ENCODE measurements around the gene HCFC1. TPM values are rescaled to one million over a fixed set of nuclear protein-coding genes. Genes with fewer than 3 reads are reported as not detected.

The HCFC1 gene
- total RNA-seq (2014; rRNA removed; shearing (Covaris generic)): 22.6 and 23.3 TPM in 2 replicates
- polyA plus RNA-seq (2015; cell fraction: cytosol; rRNA removed): 87.4 and 108 TPM in 2 replicates
- 43.7 and 48.3 TPM in 2 replicates for polyA plus RNA-seq (2015; cell fraction: nucleus; rRNA removed)

DNA sequence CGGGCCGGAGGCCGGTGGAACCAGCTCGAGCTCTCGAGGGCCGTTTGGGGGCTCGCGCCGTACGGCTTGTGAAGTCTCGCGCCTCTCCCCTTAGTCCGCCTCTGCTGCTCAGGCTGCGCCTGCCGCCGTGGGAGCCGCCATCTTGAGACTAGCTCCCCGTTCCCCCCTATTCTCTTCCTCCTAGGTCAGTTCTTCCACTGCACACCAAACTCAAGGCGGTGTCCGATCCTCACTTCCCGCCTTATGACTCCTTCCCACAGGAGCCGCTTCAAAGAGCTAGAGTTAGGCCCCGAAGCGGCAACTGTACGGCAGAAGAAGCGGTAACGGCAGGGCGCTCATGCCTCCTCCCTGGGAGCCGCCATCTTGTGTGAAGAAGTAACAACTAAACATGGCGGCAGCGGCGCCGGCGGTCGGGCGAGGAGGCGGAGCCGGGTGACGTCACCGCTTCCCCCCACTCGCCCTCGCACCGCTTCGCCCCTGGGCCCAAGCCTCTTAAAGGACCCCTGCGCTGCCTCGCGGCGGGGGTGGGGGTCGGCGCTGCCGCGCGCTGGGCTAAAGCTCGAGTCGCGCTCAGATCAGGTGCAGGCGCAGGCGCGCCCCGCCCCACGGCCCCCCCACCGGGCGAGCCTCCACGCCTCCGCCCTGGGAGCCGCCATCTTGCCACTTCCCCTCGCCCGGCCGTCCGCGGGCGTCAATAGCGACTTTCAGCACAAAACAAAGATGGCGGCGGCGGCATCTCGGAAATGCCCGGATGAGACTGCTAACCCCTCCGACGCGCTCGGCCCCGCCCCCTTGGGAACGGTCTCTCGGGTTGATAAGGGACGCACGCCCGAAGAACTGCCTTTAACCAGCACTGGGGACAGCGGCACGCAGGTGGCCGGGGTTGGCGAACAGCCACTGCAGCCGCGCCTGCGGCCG, at the start of gene HCFC1:
Gene HCFC1 (minus strand): TSS at position 369 of the 918 bp plus-strand sequence. CDS start 978 bp downstream, outside the sequence.
- peak; percentile 90 for DNase-seq (ENCODE audit: low read depth, low spot score)
- in situ Hi-C loops (cut with HindIII; ENCODE audit: low pct_unique_long_range_greater_than_20kb, low sequenced_read_pairs): no loop called here

DNA sequence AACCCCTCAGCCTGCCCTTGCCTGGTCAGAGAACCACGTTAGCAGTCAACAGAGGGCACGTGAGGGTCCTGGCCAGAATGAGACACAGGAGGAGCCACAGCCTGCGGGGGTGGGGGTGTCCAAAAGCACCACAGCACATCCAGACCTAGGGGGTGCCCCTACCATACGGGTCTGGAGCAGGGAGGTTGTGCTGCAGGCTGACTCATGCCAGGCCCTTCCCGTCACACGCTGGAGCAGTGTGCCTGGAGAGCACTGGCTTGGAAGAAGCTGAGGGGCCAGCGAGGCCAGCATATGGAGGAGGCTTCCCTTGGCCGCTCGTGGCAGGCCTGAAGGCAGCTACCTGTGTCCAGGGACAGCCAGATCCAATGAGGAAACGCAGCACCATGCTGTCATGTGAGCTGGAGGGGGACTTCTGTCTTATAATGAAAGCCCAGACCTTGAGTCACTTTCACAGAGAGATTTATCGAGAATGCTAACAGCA, 49.6 kb upstream of the HCFC1 start:
- no peak for DNase-seq (ENCODE audit: low read depth, low spot score)
- in situ Hi-C loops (cut with HindIII; ENCODE audit: low pct_unique_long_range_greater_than_20kb, low sequenced_read_pairs): no loop called here

DNA sequence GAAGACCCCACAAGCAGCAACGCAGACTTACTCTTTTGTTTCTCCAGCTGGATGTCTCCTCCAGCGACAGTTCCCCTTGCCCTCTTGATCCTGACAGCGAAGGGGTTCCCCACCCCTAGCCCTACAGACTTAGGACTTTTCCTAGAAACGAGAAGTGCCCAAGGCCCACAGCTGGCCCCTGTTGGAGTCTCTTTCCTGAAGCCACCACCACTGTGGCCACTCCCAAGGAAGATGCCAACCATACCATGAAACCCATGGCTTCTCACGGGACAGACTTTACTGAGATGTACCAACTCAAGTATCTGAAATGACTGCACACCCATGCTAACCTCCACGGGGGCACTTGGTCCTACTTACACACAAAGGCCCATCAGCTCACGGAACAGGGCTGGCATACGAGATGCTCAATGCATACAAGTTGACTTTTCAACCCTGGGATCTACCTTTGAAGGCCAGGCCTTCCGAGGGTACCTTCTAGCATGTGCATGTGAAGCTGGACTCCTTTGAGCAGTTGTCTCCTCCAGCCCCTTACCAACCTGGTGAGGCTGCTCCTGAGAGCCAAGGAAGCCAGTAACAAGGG, 49.0 kb upstream of the HCFC1 start:
- DNase-seq (ENCODE audit: low read depth, low spot score): no peak
- in situ Hi-C loops (cut with HindIII; ENCODE audit: low pct_unique_long_range_greater_than_20kb, low sequenced_read_pairs): no loop called here

DNA sequence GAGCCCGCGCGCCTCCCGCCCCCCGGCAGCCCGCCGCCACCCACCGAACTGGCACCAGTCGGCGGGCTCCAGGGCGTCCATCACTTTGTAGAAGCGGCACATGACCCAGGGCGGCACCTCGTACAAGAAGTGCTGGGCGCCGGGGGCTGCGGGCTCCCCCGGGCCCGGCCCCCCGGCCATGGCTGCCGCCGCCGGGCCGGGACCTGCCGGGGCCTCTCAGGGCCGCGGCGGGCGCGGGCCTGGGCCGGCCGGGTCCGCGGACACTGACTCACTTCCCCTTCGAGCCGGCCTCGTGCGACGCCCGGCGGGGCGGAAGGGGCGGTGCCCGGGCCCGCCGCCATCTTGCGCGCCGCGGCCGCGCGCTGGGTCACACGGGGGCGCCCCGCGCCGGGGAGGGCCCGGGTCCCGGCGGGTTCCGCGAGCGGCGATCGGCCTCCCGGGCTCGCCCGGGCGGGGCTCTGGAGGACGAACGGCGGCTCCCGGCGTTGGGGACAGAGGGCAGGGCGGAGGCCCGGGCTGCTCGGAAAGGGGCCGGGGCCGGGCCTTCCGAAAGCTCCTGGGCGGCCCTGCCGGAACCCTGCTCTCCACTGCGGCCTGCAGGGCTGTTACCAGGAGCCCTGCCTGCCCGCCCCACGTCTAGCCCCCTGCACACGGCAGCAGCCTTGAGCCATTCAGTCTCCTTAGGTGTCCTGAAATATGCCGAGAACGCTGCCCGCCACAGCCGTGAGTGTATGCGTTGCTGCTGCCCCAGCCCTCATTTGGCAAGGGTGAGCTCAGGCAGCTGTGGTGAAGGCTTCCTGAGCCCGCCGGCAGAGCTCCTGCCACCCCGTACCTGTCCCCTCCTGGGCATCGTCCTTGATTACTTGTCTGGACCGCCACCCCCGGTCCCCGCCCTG, 48.3 kb upstream of the HCFC1 start, which contains the start of gene IRAK1:
Gene IRAK1 (minus strand): TSS at position 270 of the 896 bp plus-strand sequence. CDS start 90 bp downstream, at position 180.
- in situ Hi-C loops (cut with HindIII; ENCODE audit: low pct_unique_long_range_greater_than_20kb, low sequenced_read_pairs): no loop called here
- peak; percentile 50 for DNase-seq (ENCODE audit: low read depth, low spot score)

DNA sequence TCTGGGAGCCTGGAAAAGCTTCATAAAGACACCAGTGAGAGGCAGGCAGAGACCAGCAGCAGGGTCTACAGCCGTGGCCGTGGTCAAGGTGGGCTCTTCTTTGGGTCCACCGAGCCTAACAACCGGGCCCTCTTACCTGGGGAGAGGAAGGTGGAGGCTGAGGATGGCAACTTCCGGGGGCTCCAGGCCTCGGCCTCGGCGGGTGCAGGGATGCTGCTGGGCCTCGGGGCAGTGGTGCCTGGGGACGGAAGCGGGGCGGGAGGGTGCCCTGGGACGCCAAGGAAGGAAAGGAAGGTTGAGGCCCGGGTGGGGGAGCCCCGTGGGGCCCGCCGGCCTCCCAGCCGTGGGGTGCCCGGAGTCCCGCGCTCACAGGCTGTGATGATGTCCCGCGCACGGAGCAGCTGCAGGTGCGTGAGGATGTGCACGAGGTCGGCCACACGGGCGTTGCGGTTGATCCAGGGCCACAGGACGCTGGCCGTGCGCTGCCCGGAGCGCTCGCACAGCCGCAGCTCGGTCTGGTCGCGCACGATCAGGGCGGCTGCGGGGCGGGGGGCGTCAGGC, 47.5 kb upstream of the HCFC1 start:
- DNase-seq (ENCODE audit: low read depth, low spot score): no peak
- in situ Hi-C loops (cut with HindIII; ENCODE audit: low pct_unique_long_range_greater_than_20kb, low sequenced_read_pairs): no loop called here

DNA sequence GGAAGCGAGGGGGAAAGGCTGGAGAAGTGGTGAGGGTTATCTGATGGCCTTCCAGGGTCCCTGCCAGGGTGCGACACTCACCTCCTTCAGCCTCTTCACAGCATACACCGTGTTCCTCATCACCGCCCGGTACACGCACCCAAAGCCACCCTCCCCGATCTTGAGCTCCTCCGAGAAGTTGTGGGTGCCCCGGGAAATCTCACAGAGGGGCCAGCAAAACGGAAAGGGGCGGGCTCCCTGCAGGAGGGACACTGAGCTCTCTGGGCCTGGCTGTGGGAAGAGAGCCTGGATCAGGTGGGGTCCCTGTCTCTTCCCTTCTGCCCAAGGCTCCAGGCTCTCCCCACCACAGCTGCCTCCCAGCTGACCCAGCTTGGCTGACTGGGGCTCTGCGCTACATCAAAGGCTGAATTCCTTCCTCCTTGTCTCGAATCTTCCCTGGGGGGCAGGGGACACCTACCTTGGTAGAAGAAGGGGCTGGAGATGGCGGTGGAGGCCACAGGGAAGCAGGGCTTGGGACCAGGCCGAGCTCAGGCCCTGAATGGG, 47.0 kb upstream of the HCFC1 start:
- no peak for DNase-seq (ENCODE audit: low read depth, low spot score)
- in situ Hi-C loops (cut with HindIII; ENCODE audit: low pct_unique_long_range_greater_than_20kb, low sequenced_read_pairs): no loop called here

DNA sequence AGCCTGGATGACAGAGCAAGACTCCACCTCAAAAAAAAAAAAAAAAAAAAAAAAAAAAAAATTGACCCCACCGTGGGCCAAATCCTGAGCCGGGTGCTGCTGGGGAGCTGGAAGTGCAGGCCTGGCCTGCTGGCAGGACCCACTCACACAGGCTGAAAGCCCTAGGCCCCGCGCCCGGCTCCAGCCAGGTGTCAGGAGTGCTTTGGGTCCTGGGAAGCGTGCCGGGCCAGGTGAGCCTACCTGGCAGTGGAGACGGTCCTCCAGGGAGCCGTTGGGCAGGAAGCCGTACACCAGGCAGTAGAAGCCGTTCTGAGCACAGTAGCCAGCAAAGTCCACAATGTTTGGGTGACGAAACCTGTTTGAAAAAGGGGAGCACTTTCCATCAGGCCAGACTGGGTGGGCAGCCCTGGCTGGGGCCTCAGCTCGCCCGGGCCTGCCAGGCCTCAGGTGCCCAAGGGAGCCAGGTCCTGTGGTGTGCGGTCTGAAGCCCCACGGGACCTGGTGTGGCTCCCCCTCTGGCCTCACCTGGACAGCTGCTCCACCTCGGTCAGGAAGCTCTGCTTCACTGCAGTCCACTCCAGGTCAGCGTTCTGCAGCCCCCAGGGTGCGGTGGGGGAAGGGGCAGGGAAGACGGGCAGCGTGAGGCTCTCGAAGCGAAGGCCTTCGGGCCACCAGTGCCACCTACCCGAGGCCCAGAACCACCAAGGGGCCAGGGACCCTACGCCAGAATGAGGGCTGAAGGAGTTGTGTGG, 46.3 kb upstream of the HCFC1 start:
- DNase-seq (ENCODE audit: low read depth, low spot score): no peak
- in situ Hi-C loops (cut with HindIII; ENCODE audit: low pct_unique_long_range_greater_than_20kb, low sequenced_read_pairs): no loop called here

DNA sequence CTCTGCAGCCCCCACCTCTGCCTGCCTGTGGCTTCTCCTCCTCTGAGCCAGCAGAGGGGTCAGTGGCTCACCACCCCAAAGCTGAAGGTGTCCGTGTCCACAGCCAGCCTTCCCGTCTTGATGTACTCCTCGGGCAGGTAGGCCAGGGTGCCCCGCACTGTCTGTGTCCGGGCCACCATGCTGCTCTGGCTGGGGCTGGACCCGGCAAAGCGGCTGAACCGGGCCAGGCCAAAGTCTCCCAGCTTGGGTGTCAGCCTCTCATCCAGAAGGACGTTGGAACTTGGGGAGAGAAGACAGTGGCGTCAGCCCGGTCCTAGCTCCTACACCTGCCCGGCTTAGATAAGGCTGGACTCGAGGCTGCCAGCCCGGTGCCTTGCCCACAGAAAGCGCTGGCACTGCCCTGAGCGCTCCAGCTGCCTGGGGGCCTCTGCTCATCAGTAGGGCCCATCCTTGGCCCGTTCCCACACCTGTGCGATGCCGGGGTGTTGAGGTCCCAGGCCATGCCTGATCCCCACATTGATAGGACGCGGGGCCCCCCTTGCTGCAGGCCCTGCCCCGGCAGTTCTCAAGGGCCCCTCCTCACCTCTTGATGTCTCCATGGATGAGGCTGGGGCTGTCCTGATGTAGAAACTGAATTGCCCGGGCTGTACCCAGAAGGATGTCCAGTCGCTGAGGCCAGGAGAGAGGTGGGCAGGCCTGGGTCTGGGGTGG, 44.9 kb upstream of the HCFC1 start:
- no peak for DNase-seq (ENCODE audit: low read depth, low spot score)
- in situ Hi-C loops (cut with HindIII; ENCODE audit: low pct_unique_long_range_greater_than_20kb, low sequenced_read_pairs): no loop called here

DNA sequence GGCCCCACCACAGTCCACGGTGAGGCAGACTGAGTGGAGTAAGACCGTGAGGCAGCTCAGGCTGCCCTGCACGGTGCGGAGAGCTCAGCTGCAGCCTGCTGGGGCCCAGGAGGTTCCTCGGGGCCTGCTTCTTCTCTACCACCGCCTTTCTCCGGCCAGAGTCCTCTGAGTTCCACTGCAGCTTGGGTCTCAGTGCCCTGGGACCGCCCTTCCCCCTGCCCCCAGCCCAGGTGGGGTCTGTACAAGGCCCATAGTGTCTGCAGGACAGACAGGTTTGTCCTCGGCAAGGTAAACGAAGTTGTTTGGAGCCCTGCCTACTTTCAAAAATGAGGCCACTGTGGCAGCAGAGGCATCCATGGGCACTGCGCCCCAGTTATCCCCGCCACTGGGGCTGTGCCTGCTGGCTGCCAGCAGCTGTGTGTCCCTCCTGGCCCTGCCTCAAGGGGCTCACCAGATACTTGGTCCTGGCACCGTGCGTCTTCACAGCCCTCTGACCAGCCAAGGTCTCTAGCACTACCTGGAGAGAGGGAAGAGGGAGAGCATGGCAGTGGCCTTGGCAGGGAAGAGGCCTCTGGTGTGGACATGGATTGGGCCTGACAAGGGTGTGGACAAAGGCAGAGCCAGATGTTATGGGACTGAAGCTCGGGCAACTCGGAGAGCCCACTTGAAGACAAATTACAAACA, 44.1 kb upstream of the HCFC1 start:
- DNase-seq (ENCODE audit: low read depth, low spot score): no peak
- in situ Hi-C loops (cut with HindIII; ENCODE audit: low pct_unique_long_range_greater_than_20kb, low sequenced_read_pairs): no loop called here

DNA sequence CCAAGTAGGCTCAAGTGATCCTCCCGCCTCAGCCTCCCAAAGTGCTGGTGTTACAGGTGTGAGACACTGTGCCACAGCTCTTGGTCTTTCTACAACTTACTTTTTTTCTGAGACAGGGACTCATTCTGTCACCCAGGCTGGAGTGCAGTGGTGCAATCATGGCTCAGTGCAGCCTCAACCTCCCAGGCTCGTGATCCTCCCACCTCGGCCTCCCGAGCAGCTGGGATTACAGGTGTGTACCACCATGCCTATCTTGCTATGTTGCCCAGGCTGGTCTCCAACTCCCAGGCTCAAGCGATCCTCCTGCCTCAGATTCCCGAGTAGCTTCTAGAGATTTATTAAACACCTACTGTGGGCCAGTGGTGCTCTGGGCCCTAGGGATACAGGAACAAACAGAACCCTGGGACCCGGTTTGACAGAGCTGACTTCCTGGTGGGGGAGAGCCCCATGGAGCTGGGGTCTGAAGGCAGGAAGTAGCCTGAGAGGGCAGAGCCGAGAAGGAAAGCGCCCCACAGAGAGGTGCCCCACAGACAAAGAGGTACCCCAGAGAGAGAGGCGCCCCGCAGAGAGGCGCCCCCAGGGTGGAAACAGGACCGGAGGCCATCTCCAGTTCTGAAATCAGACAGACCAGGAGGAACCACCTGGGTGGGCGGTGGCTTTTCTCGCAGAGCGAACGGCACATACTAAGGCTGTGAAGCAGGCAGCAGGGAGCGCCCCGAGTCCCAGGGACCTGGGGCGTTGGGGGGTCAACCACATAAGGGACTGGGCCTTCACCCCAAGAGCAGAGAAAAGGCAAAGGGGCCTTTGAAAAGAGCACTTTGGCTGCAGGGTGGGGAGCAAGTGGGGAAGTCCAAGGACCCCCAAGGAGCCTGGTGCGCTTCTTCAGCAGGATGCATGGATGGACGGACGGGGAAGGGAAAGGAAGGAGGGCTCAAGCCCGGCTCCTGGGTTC, 43.1 kb upstream of the HCFC1 start:
- in situ Hi-C loops (cut with HindIII; ENCODE audit: low pct_unique_long_range_greater_than_20kb, low sequenced_read_pairs): no loop called here
- DNase-seq (ENCODE audit: low read depth, low spot score): no peak

DNA sequence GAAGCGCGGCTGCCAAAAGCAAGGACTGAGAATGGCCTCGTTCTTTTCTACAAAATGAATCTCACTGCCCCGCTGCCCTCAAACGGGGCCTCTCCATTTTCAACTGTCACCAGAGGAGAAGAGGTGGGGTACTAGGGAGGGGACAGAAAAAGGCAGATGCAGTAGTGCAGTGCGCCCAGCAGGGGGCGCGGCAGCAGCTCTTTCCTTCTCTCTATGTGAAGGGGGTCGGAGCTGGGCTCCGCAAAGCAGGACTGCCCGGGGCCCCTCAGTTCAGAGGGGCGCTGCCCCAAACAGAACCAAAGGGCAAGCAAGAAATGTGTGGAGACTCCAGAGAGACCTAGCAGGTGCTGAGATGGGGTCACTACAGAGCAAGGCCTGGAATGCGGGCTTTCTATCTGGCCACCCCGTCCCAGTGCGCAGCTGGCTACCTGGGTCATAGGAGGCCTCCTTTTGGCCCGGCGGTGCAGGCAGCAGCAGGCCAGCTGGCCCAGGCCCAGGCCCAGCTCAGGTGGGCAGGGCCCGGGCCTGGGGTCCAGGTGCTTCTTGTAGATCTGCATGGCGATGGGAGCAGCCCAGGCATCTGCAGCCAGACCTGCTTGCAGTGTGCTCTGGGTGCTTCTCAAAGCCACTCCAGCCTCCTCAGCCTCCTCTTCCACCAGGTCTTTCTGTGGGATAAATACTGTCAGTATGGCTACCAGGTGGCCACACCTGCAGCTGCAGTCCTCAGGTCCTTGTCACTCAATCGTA, 42.2 kb upstream of the HCFC1 start:
- DNase-seq (ENCODE audit: low read depth, low spot score): peak; percentile 44
- in situ Hi-C loops (cut with HindIII; ENCODE audit: low pct_unique_long_range_greater_than_20kb, low sequenced_read_pairs): no loop called here

DNA sequence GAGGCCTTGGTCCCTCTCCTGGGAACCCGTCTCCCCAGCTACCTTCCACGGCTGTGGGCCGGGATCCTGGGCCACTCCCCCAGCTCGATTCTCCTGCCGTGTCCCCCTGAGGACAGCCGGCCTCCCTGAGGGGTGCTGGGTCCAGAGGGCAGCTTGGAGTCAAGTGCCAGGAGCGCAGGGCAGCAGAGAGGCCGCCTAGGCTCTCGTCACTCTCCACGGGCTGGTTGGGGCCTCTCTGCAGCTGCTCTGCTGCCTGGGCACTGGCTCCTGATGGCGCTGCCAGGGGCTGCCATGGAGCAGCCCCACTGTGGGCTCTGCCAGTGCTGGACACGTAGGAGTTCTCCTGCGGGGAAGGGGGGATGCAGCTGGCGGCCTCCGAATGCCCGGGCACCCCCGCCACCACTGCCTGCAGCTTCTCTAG, 41.4 kb upstream of the HCFC1 start:
- no peak for DNase-seq (ENCODE audit: low read depth, low spot score)
- in situ Hi-C loops (cut with HindIII; ENCODE audit: low pct_unique_long_range_greater_than_20kb, low sequenced_read_pairs): no loop called here

DNA sequence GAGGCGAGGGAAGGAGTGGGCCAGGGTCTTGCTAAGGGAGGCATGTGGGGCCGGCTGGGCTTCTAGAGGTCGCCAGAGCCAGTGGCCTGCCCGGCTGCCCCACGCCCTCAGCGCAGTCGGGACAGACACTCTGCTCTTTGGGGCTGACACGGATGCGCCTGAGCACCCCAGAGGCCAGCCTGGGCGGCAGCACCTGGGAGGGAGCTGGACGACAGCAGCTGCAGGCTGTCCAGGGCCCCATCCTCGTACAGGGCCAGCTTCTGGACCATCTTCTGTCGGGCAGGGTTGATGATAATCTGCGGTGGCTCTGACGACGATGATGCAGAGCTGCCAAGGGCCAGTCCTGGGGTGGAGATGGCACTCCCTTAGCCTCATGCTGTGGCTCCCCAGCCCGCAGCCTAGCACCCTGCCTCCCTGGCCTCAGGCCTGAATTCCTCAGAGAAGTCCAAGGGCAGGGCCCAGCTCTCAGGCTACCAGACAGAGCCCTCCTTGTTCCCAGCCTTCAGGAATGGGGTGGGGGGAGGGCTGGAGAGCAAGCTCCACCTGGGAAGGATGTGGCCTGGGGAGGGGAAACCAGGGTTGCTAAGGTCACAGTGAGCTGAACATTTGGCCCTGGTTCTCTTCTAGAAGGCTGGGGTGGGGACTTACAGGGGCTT, 40.8 kb upstream of the HCFC1 start:
- peak; percentile 83 for DNase-seq (ENCODE audit: low read depth, low spot score)
- in situ Hi-C loops (cut with HindIII; ENCODE audit: low pct_unique_long_range_greater_than_20kb, low sequenced_read_pairs): no loop called here
